Testis (tissue), 3 donors: ENCODE measurements around the gene PWWP2B. TPM values are rescaled to one million over a fixed set of nuclear protein-coding genes. Genes with fewer than 3 reads are reported as not detected.

ENCODE experiments used
- DNase-seq: peaks from one replicate; pipeline ENCODE4 v3.0.0-alpha.2; 2019
- H3K27ac ChIP-seq, 2 donors: fragments of 200-600 bp; sonication (generic); one replicate each; pipeline ENCODE4 v1.5.1; 2019
- H3K27me3 ChIP-seq: fragments of 200-600 bp; sonication (generic); one replicate; pipeline ENCODE4 v1.5.1; 2019
- H3K36me3 ChIP-seq: fragments of 200-600 bp; sonication (generic); one replicate; pipeline ENCODE4 v1.5.1; 2017; ENCODE audit warnings: low read depth; ENCODE audit errors: missing control alignments
- H3K4me1 ChIP-seq: fragments of 200-600 bp; sonication (generic); one replicate; pipeline ENCODE4 v1.5.1; 2019
- H3K4me3 ChIP-seq, 2 donors: fragments of 200-600 bp; sonication (generic); one replicate each; pipeline ENCODE4 v1.5.1; 2017 to 2019
- H3K9me3 ChIP-seq: fragments of 200-600 bp; sonication (generic); one replicate; pipeline ENCODE4 v1.5.1; 2017
- POLR2A ChIP-seq: fragments of 450-650 bp; IDR thresholded peaks from one replicate; pipeline ENCODE4 v1.6.1; 2017; ENCODE audit warnings: antibody characterized with exemption, mild to moderate bottlenecking, moderate library complexity
- WGBS, 2 donors: methylation state at CpG; one replicate each; pipeline ENCODE4 v1.1.5; 2018; 5-methylcytosine and 5-hydroxymethylcytosine counted together
- intact Hi-C: fragments of 100-400 bp; cut with DNase I; formaldehyde crosslinking; loops from one replicate; pipeline ENCODE4 v1.15.1; 2023; ENCODE audit warnings: low total_unique reads
- polyA plus RNA-seq: library from polyadenylated mRNA; stranded (reverse); fragments of 350-450 nt; fragmentation: Illumina TruSeq; extraction: RNeasy Lipid Tissue Mini Kit (QIAGEN cat#74804); gene quantifications from one replicate; pipeline ENCODE4 v1.2.3, GENCODE V29; 2014; ENCODE audit warnings: low read depth, low replicate concordance; ENCODE audit not compliant: insufficient read depth
- total RNA-seq, 2 donors: library from RNA; depleted of rRNA; stranded (reverse); fragments of >200 nt; gene quantifications; one replicate each; pipeline ENCODE4 v1.2.3, GENCODE V29; 2016
- TF ChIP-seq, protein P1 (sequence below), 3 experiments: fragments of 450-650 bp in 2 of 3; fragments of 200-600 bp in 1 of 3; sonication (generic) in 1 of 3; IDR thresholded peaks; one replicate each; pipeline ENCODE4 v1.5.1; 2016 to 2019; ENCODE audit warnings: antibody characterized with exemption in 3 of 3, mild to moderate bottlenecking in 2 of 3, moderate library complexity in 1 of 3

PWWP2B gene
- total and polyA plus RNA-seq, 3 donors from 2014 or later, result 16.0 to 45.1 (median 32.6) TPM

DNA sequence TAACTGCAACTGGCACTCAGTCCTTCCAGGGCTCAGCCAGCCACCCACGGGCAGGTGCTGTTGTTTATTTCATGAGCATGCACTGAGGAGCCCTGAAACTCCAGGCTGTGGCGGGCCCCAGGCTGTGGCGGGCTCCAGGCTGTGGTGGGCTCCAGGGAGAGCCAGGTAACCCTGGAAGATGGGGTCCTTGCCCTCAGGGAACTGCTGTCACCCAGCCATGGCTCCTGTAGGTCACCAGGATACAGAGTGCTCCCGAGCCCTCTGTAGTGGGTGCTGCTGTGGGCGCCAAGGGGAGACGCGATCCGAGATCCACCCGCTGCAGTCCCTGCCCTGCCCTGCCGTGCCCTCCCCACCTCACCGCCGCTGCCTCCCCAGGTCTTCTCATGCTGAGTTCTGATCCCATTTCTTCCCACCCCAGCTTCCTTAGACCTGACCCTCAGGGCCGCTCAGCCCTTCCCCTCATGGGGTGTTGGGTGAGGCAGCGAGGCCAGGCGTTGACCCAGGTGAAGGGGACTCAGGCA lies 35.4 kb upstream of the PWWP2B start:
- H3K9me3 ChIP-seq, result no peaks in the 10 kb centered on the region
- no peaks in the 10 kb centered on the region for H3K4me1 ChIP-seq
- no peak overlapping the region for H3K4me3 ChIP-seq
- H3K36me3 ChIP-seq, result no peaks in the 10 kb centered on the region
- WGBS, 2 donors, result 90 to 94% methylated on average over 1 to 15 of the region's 15 CpGs
- no peaks in the 10 kb centered on the region for H3K27me3 ChIP-seq
- intact Hi-C loops, result no loop called here
- H3K27ac ChIP-seq, result no peak overlapping the region
- TF ChIP-seq, protein P1, sequence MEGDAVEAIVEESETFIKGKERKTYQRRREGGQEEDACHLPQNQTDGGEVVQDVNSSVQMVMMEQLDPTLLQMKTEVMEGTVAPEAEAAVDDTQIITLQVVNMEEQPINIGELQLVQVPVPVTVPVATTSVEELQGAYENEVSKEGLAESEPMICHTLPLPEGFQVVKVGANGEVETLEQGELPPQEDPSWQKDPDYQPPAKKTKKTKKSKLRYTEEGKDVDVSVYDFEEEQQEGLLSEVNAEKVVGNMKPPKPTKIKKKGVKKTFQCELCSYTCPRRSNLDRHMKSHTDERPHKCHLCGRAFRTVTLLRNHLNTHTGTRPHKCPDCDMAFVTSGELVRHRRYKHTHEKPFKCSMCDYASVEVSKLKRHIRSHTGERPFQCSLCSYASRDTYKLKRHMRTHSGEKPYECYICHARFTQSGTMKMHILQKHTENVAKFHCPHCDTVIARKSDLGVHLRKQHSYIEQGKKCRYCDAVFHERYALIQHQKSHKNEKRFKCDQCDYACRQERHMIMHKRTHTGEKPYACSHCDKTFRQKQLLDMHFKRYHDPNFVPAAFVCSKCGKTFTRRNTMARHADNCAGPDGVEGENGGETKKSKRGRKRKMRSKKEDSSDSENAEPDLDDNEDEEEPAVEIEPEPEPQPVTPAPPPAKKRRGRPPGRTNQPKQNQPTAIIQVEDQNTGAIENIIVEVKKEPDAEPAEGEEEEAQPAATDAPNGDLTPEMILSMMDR (IDR thresholded peaks at IDR 0.05), result no peak
- no peak for TF ChIP-seq POLR2A
- DNase-seq, result no peak

DNA sequence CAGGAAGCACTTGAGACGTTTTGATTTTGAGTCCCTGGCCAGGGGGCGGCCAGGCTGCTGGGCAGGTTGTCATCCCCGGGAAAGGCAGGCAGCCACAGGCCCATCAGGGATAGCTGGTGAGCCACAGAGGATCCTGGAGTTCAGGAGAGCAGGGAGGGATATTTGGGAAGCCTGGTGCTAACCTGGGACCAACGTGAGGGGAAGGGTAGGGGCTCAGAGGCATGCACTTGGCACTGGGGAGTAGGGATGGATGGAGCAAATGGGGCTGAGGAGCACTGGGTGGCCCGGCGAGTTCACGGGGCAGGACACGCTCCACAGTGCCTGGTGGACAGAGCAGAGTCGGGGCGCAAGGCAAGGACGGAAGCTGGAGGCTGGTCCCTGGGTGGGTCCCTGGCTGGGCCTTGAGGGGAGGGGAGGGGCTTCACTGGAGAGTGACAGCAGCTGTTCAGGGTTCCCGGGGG lies 34.8 kb upstream of the PWWP2B start:
- H3K9me3 ChIP-seq, result no peaks in the 10 kb centered on the region
- H3K36me3 ChIP-seq, result no peaks in the 10 kb centered on the region
- WGBS, 2 donors, result 89 to 90% methylated on average over 12 of the region's 12 CpGs
- H3K4me3 ChIP-seq, result no peak overlapping the region
- no peaks in the 10 kb centered on the region for H3K4me1 ChIP-seq
- H3K27me3 ChIP-seq, result no peaks in the 10 kb centered on the region
- intact Hi-C loops, result no loop called here
- H3K27ac ChIP-seq, result no peak overlapping the region
- TF ChIP-seq POLR2A, result no peak
- TF ChIP-seq, protein P1 (IDR thresholded peaks at IDR 0.05), result no peak
- DNase-seq, result no peak

DNA sequence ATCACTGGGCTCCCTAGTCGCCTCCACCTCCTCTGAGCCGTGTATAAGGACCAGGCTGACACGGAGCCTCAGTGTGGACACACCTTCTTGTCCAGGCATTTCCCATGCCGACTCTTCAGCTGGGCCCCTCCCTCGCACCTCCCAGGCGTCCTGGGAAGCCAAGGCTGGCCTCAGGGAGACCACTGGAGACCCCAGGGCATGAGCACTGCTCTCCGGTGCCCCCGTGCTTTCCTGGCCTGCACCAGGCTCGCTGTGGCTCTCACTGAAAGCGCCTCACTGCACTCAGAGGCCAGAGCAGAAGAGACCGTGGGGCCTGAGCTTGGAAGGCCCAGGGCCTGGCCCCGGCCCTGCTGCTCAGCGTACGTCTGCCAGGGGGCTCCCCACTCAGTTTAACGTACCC lies 33.6 kb upstream of the PWWP2B start:
- no peaks in the 10 kb centered on the region for H3K36me3 ChIP-seq
- 82 to 86% methylated on average over 6 to 15 of the region's 15 CpGs for WGBS, 2 donors
- TF ChIP-seq POLR2A, result no peak
- TF ChIP-seq, protein P1 (IDR thresholded peaks at IDR 0.05), result no peak

DNA sequence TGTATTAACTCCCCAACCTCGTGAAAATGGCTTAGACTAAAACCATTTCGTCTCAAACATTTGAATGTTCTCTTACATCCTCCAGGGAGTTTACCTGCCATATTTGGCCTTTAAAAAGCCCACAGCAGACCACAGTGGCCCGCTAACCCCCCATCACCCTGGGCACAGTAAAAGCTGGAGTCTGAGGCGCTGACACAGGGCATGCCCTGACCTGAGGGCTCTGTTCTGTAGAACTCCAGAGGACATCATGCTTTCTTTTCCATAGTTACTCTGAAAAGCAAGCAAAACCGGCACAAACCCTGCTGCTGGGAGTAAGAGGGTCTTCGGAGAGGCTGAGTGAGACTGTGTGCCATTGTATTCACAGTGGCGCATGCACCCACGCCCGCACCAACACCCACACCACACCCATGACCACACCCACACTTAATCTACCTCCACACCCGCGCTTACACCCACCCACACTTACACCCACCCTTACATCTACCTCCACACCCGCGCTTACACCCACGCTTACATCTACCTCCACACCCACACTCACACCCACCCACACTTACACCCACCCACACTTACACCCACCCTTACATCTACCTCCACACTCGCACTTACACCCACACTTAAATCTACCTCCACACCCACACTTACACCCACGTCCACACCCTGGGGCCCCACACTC lies 32.9 kb upstream of the PWWP2B start:
- intact Hi-C loops, result no loop called here
- H3K4me1 ChIP-seq, result no peaks in the 10 kb centered on the region
- 51 to 57% methylated on average over 15 to 16 of the region's 16 CpGs for WGBS, 2 donors
- TF ChIP-seq, protein P1 (IDR thresholded peaks at IDR 0.05), result no peak
- TF ChIP-seq POLR2A, result no peak
- no peaks in the 10 kb centered on the region for H3K36me3 ChIP-seq
- H3K9me3 ChIP-seq, result no peaks in the 10 kb centered on the region
- no peak for DNase-seq
- no peak overlapping the region for H3K4me3 ChIP-seq
- H3K27ac ChIP-seq, result no peak overlapping the region
- H3K27me3 ChIP-seq, result no peaks in the 10 kb centered on the region

More for the DNA sequence above, 33.6 kb upstream of the PWWP2B start:
- H3K27ac ChIP-seq, result no peak overlapping the region
- no peak overlapping the region for H3K4me3 ChIP-seq
- H3K27me3 ChIP-seq, result no peaks in the 10 kb centered on the region
- no peak for DNase-seq
- intact Hi-C loops, result no loop called here
- no peaks in the 10 kb centered on the region for H3K9me3 ChIP-seq
- no peaks in the 10 kb centered on the region for H3K4me1 ChIP-seq

DNA sequence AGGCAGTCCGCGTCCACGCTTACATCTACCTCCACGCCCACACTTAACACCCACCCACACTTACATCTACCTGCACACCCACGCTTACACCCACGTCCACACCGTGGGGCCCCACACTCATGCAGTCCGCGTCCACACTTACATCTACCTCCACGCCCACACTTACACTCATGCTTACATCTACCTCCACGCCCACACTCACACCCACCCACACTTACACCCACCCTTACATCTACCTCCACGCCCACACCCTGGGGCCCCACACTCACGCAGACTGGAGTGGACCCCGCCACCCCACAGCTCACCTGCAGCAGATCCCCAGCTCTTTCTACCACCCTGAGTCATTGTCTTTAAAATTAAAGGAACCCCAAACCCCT lies 32.4 kb upstream of the PWWP2B start:
- no peak for DNase-seq
- H3K27ac ChIP-seq, result no peak overlapping the region
- H3K27me3 ChIP-seq, result no peaks in the 10 kb centered on the region
- H3K36me3 ChIP-seq, result no peaks in the 10 kb centered on the region
- WGBS, 2 donors, result 56 to 79% methylated on average over 8 to 11 of the region's 14 CpGs
- H3K4me3 ChIP-seq, result no peak overlapping the region
- no peaks in the 10 kb centered on the region for H3K9me3 ChIP-seq
- TF ChIP-seq, protein P1 (IDR thresholded peaks at IDR 0.05), result no peak
- no peak for TF ChIP-seq POLR2A
- intact Hi-C loops, result no loop called here
- no peaks in the 10 kb centered on the region for H3K4me1 ChIP-seq
